SK-N-MC (cell line): ENCODE results near the gene BTRC.

Experiments
- EZH2 ChIP-seq: fragments of 200-600 bp; sonication (generic); IDR thresholded peaks from one replicate; pipeline ENCODE4 v1.6.1; 2017; ENCODE audit warnings: antibody characterized with exemption
- FOXP2 ChIP-seq: optimal IDR thresholded peaks from 2 replicates; pipeline ENCODE3; 2011; ENCODE audit warnings: mild to moderate bottlenecking, moderate library complexity; ENCODE audit not compliant: insufficient read depth; ENCODE audit errors: extremely low read length, control extremely low read depth
- POLR2AphosphoS5 ChIP-seq: IDR thresholded peaks from 2 replicates; pipeline ENCODE4 v1.6.1; 2012; ENCODE audit warnings: mild to moderate bottlenecking, low read depth, low read length, borderline replicate concordance

DNA sequence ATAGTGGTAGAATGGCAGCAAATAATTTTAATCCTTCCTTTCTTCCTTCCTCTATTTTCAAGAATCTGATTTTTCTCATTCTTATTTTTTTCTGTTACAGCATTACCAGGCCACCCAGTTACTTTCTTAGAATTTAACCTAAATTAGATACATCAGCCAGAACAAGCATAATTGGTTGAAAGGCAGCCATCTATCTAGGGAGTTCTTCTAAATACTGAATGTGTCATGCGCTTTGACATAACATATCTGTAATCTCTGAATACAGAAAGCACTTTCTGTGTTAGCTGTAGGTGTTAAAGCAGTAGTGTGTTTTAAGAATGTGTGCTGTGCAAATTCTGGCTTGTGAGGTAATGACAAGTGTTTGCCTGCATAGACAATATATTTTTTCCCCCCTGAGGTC is 97.3 kb downstream of the BTRC start:
- TF ChIP-seq POLR2AphosphoS5 (no peak), EZH2 (no peak), FOXP2 (no peak)
